Measurements from ENCODE around the gene TMIE. TPM values are rescaled to one million over a fixed set of nuclear protein-coding genes. Genes with fewer than 3 reads are reported as not detected.
A peak's percentile ranks its signal among the peaks of the same experiment; 100 is the strongest.

TMIE gene
- total RNA-seq, 4 donors from 2014 or later: 0.33 to 1.2 (median 0.69) TPM; not detected in 1

DNA sequence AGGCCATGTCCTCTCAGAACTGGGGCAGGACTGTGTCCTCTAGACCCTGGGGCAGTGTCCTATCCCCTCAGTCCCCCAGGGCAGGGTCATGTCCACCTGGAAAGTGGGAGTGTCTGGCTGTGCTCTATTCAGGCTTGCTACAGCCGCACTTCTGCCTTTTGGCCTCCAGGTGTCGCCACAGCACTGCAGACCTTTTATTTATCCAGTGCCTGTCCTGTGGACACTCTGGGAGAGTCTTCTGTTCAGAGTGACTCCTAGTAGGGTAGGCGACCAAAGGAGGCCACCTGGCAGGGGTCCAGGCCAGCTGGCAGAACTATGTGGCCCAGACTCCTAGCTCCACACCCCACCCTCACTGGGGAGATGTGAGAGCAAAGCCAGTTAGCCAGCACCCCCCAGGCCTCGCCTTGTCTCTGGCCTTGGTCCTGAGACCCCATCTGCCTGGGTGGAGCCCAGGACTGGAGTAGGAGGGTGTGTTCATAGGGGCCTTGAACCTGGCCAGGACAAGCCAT lies 3.9 kb downstream of the TMIE start:
- intact Hi-C loops (cut with DNase I): loop anchor here (2.0 to 5.0 kb wide), 2 partner anchors 157 to 190 kb away; partner anchors contain the start of gene MYL3
- Histone ChIP-seq H3K27me3 (peaks cover 0 to 7% (median 0%) of the 10 kb centered on the region in 4 donors), H3K27ac (replicated peaks in 1 of 4) (no peak overlapping the region), H3K4me3 (no peak overlapping the region), H3K9me3 (no peaks in the 10 kb centered on the region), H3K36me3 (no peaks in the 10 kb centered on the region), H3K4me1 (peaks cover 17 to 27% (median 22%) of the 10 kb centered on the region in 4 donors)
- TF ChIP-seq EP300 (IDR thresholded peaks at IDR 0.05) (no peak), POLR2A (IDR thresholded peaks at IDR 0.05; ENCODE audit: low read depth) (no peak), POLR2AphosphoS5 (IDR thresholded peaks at IDR 0.05) (peak in 1 of 2 donors; percentile 15)
- TF ChIP-seq, protein P1, sequence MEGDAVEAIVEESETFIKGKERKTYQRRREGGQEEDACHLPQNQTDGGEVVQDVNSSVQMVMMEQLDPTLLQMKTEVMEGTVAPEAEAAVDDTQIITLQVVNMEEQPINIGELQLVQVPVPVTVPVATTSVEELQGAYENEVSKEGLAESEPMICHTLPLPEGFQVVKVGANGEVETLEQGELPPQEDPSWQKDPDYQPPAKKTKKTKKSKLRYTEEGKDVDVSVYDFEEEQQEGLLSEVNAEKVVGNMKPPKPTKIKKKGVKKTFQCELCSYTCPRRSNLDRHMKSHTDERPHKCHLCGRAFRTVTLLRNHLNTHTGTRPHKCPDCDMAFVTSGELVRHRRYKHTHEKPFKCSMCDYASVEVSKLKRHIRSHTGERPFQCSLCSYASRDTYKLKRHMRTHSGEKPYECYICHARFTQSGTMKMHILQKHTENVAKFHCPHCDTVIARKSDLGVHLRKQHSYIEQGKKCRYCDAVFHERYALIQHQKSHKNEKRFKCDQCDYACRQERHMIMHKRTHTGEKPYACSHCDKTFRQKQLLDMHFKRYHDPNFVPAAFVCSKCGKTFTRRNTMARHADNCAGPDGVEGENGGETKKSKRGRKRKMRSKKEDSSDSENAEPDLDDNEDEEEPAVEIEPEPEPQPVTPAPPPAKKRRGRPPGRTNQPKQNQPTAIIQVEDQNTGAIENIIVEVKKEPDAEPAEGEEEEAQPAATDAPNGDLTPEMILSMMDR (IDR thresholded peaks at IDR 0.05): peak; percentile 91 to 99 (median 97)
- no peak for DNase-seq (ENCODE audit: extremely low spot score)
- 0% methylated on average over 3 of the region's 4 CpGs for WGBS

DNA sequence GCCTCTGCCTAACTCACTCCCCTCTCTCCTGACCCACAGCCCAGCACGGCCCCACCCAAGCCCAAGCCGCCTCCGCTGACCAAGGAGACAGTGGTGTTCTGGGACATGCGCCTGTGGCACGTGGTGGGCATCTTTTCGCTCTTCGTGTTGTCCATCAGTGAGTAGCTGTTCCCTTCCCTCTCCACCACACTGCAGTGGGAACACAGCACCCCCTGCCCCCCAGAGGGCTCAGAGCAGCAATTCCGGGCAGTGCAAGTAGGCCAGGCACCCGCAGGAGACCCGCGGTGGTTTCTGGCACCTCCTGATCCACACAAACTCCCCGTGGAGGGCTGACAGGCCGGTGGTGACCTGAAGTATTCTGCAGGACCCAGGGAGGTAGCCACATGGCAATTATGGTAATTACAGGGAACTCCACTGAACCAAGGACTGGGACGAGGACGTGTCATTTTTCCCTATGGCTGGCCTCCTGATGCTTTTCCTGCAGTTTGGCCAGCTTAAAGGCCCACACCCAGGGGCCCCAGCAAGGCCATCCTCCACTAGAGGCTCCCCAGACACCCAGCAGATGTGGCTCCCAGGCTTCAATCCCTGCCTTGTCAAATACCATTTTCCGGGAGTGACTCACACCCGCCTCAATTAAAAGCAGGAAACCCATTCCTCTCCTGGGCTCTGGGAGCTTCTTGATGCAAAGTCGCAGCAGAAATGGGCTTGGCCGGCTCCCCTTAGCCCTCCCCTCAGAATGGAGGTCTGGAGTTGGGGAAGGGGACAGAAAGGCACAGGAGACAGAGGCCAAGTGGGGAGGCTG lies 4.8 kb downstream of the TMIE start:
- no peak for TF ChIP-seq POLR2AphosphoS5 (IDR thresholded peaks at IDR 0.05)
- TF ChIP-seq, protein P1 (IDR thresholded peaks at IDR 0.05): no peak
- TF ChIP-seq EP300 (IDR thresholded peaks at IDR 0.05): no peak
- no peak for TF ChIP-seq POLR2A (IDR thresholded peaks at IDR 0.05; ENCODE audit: low read depth)
- H3K27ac ChIP-seq (replicated peaks in 1 of 4): no peak overlapping the region
- H3K27me3 ChIP-seq: peaks cover 0 to 7% (median 0%) of the 10 kb centered on the region in 4 donors
- WGBS: 84% methylated on average over 17 of the region's 19 CpGs
- H3K36me3 ChIP-seq: no peaks in the 10 kb centered on the region
- intact Hi-C loops (cut with DNase I): loop anchor here (2.0 to 5.0 kb wide), 2 partner anchors 156 to 189 kb away; partner anchors contain the start of gene MYL3
- no peak for DNase-seq (ENCODE audit: extremely low spot score)
- H3K4me3 ChIP-seq: no peak overlapping the region
- peaks cover 8 to 18% (median 13%) of the 10 kb centered on the region in 4 donors for H3K4me1 ChIP-seq
- H3K9me3 ChIP-seq: no peaks in the 10 kb centered on the region

DNA sequence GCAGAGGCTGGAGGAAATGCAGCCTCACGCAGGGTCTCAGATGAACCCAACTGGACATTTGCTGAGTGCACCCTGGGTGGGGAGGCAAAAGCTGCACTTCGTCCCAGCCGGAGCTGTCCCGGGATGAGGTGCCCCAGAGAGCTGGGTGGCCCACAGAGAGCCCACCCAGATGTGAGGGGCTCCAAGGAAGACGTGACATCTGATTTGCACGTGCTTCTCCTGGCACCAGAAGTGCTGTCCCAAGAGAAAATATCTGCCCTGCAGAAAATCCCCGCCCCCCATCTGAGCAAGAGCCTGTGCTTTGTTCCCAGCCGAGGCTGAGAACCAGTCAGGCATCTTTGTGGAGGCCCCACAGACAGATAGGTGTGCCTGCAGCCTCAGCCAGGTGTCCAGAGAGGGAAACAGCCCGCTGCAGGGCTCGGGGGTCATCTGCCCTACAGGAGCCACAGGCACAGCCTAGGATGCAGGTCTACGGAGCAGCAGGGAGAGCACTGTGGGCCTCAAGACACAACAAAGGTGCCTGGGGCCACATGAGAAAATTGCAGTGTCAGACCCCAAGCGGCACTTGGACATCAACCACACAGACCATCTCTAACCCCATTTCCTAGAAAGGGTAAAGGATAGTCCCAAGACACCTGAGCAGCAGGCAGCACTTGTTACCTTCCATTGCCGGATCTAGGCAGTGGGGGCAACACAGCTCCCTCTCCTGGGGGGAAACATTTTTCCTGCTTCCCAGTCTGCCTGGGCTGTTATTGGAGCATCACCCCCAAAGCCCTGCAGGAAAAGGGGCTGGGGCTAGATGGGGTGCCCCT lies 5.8 kb downstream of the TMIE start:
- Histone ChIP-seq H3K36me3 (no peaks in the 10 kb centered on the region), H3K4me1 (peaks cover 0 to 8% (median 4%) of the 10 kb centered on the region in 4 donors), H3K9me3 (no peaks in the 10 kb centered on the region), H3K27me3 (no peaks in the 10 kb centered on the region), H3K4me3 (no peak overlapping the region), H3K27ac (replicated peaks in 1 of 4) (no peak overlapping the region)
- no peak for DNase-seq (ENCODE audit: extremely low spot score)
- WGBS: 79% methylated on average over 10 of the region's 13 CpGs
- TF ChIP-seq POLR2A (IDR thresholded peaks at IDR 0.05; ENCODE audit: low read depth): no peak
- TF ChIP-seq, protein P1 (IDR thresholded peaks at IDR 0.05): no peak
- intact Hi-C loops (cut with DNase I): loop anchor here (5.0 kb wide), 1 partner anchor 155 kb away; the partner anchor contains the start of gene MYL3

DNA sequence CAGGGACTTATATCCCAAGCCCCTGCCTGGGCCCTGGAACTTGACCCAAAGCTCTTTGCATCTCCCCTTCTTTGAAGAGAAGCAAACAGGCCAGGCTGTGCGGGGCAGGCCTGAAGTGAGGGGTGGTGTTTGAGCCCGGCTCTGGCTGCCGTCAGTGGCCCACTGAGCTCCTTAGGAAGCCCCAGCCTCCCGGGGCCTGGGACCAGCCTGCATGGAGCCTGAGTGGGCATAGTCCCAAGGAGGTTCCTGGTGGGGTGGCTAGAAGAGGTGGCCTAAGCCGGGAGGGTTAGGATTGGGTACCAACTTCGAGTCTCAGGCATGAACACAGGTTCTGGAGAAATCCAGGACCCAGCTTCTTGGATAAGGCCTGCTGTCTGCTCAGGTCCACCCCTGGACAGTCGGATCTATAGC lies 6.4 kb downstream of the TMIE start:
- DNase-seq (ENCODE audit: extremely low spot score): no peak
- 89% methylated on average over 4 of the region's 7 CpGs for WGBS
- TF ChIP-seq EP300 (IDR thresholded peaks at IDR 0.05) (no peak), POLR2AphosphoS5 (IDR thresholded peaks at IDR 0.05) (no peak), POLR2A (IDR thresholded peaks at IDR 0.05; ENCODE audit: low read depth) (no peak)
- TF ChIP-seq, protein P1 (IDR thresholded peaks at IDR 0.05): no peak

More for the DNA sequence above, 6.4 kb downstream of the TMIE start:
- peaks cover 0 to 7% (median 1%) of the 10 kb centered on the region in 4 donors for H3K4me1 ChIP-seq
- H3K27me3 ChIP-seq: no peaks in the 10 kb centered on the region
- H3K27ac ChIP-seq (replicated peaks in 1 of 4): no peak overlapping the region
- no peaks in the 10 kb centered on the region for H3K36me3 ChIP-seq
- H3K9me3 ChIP-seq: no peaks in the 10 kb centered on the region
- no peak overlapping the region for H3K4me3 ChIP-seq
- intact Hi-C loops (cut with DNase I): loop anchor here (5.0 kb wide), 1 partner anchor 155 kb away; the partner anchor contains the start of gene MYL3
